Measurements from ENCODE around the gene MAFG. TPM values are rescaled to one million over a fixed set of nuclear protein-coding genes. Genes with fewer than 3 reads are reported as not detected.
"Not testable (repeated sequence)": the region's sequence is repeated elsewhere in the genome, so short reads cannot be mapped to it uniquely, and the experiment has no call there.

The MAFG gene
- total RNA-seq, 2 experiments from 2014 or later, result 14.0 to 16.5 TPM

GRCh38 chr17:81955756-81956544 lies 28.4 kb upstream of the MAFG start:
- no peak for ATAC-seq
- H3K27me3 Mint-ChIP-seq (ENCODE audit: low read depth), result peaks cover 23% of the 10 kb centered on the region
- POLR2A ChIA-PET, result no interaction called here
- CTCF ChIA-PET, result interaction anchor here (1.4 kb wide), 1 partner anchor 64 kb away, joined by 5 read pairs; no protein-coding TSS in a partner anchor
- no peaks in the 10 kb centered on the region for H3K36me3 Mint-ChIP-seq (ENCODE audit: low read depth)
- peaks cover 6% of the 10 kb centered on the region for H3K4me1 Mint-ChIP-seq (ENCODE audit: low read depth)
- no peak overlapping the region for H3K4me3 Mint-ChIP-seq
- no peak overlapping the region for H3K27ac Mint-ChIP-seq
- no peak for DNase-seq
- H3K9me3 Mint-ChIP-seq (ENCODE audit: insufficient read depth), result no peaks in the 10 kb centered on the region

- no peak overlapping the region for H3K27ac Mint-ChIP-seq
- no peak for DNase-seq
- ChIA-PET POLR2A (no interaction called here), CTCF (interaction anchor here (1.4 to 2.1 kb wide), 2 partner anchors 64 to 66 kb away, joined by 5 to 6 read pairs; no protein-coding TSS in a partner anchor)
- peaks cover 25% of the 10 kb centered on the region for H3K27me3 Mint-ChIP-seq (ENCODE audit: low read depth)
- peaks cover 6% of the 10 kb centered on the region for H3K4me1 Mint-ChIP-seq (ENCODE audit: low read depth)
- no peaks in the 10 kb centered on the region for H3K36me3 Mint-ChIP-seq (ENCODE audit: low read depth)
- no peaks in the 10 kb centered on the region for H3K9me3 Mint-ChIP-seq (ENCODE audit: insufficient read depth)
- ATAC-seq, result no peak
- no peak overlapping the region for H3K4me3 Mint-ChIP-seq
These were observed 27.6 kb upstream of the MAFG start for GRCh38 chr17:81955058-81955681.

- Mint-ChIP-seq H3K4me1 (ENCODE audit: low read depth) (peaks cover 6% of the 10 kb centered on the region), H3K4me3 (no peak overlapping the region), H3K27me3 (ENCODE audit: low read depth) (peaks cover 25% of the 10 kb centered on the region), H3K9me3 (ENCODE audit: insufficient read depth) (no peaks in the 10 kb centered on the region), H3K27ac (no peak overlapping the region), H3K36me3 (ENCODE audit: low read depth) (no peaks in the 10 kb centered on the region)
- ATAC-seq (no peak), DNase-seq (no peak)
- ChIA-PET CTCF (interaction anchor here (0.8 to 2.1 kb wide), 2 partner anchors 67 to 68 kb away, joined by 3 to 6 read pairs; partner anchors contain the start of genes CENPX and LRRC45), POLR2A (interaction anchor here (0.6 kb wide), 1 partner anchor 44 kb away, joined by 4 read pairs; no protein-coding TSS in a partner anchor)
These were observed 26.9 kb upstream of the MAFG start for GRCh38 chr17:81954131-81955057.

GRCh38 chr17:81953443-81953842 lies 25.9 kb upstream of the MAFG start:
- H3K36me3 Mint-ChIP-seq (ENCODE audit: low read depth); ATAC-seq; H3K4me3 Mint-ChIP-seq; H3K4me1 Mint-ChIP-seq (ENCODE audit: low read depth); POLR2A ChIA-PET; DNase-seq; H3K9me3 Mint-ChIP-seq (ENCODE audit: insufficient read depth); H3K27ac Mint-ChIP-seq: not testable (repeated sequence)
- CTCF ChIA-PET, result interaction anchor here (0.7 to 2.1 kb wide), 3 partner anchors 68 to 84 kb away, joined by 3 to 6 read pairs (median 3); partner anchors contain the start of genes CENPX and LRRC45
- peaks cover 17% of the 10 kb centered on the region for H3K27me3 Mint-ChIP-seq (ENCODE audit: low read depth)

- Mint-ChIP-seq H3K9me3 (ENCODE audit: insufficient read depth) (no peaks in the 10 kb centered on the region), H3K4me1 (ENCODE audit: low read depth) (peaks cover 3% of the 10 kb centered on the region), H3K4me3 (no peak overlapping the region), H3K27me3 (ENCODE audit: low read depth) (peaks cover 11% of the 10 kb centered on the region), H3K36me3 (ENCODE audit: low read depth) (no peaks in the 10 kb centered on the region), H3K27ac (no peak overlapping the region)
- DNase-seq (no peak), ATAC-seq (no peak)
- ChIA-PET CTCF (interaction anchor here (0.7 to 2.1 kb wide), 2 partner anchors 68 to 84 kb away, joined by 3 to 6 read pairs; no protein-coding TSS in a partner anchor), POLR2A (no interaction called here)
These were observed 25.3 kb upstream of the MAFG start for GRCh38 chr17:81952792-81953228.

- Mint-ChIP-seq H3K27ac (no peak overlapping the region), H3K36me3 (ENCODE audit: low read depth) (no peaks in the 10 kb centered on the region), H3K27me3 (ENCODE audit: low read depth) (peaks cover 8% of the 10 kb centered on the region), H3K4me3 (no peak overlapping the region), H3K4me1 (ENCODE audit: low read depth) (peaks cover 3% of the 10 kb centered on the region), H3K9me3 (ENCODE audit: insufficient read depth) (no peaks in the 10 kb centered on the region)
- no peak for DNase-seq
- ChIA-PET CTCF (no interaction called here), POLR2A (no interaction called here)
- no peak for ATAC-seq
These were observed 24.5 kb upstream of the MAFG start for GRCh38 chr17:81951785-81952684.

GRCh38 chr17:81950501-81950900 lies 23.0 kb upstream of the MAFG start:
- DNase-seq (no peak), ATAC-seq (no peak)
- peaks cover 3% of the 10 kb centered on the region for H3K4me1 Mint-ChIP-seq (ENCODE audit: low read depth)
- H3K4me3 Mint-ChIP-seq, result no peak overlapping the region
- H3K27me3 Mint-ChIP-seq (ENCODE audit: low read depth), result peaks cover 8% of the 10 kb centered on the region
- H3K36me3 Mint-ChIP-seq (ENCODE audit: low read depth), result no peaks in the 10 kb centered on the region
- CTCF ChIA-PET, result interaction anchor here (0.9 to 1.7 kb wide), 3 partner anchors 9 to 69 kb away, joined by 3 to 11 read pairs (median 4); no protein-coding TSS in a partner anchor
- H3K27ac Mint-ChIP-seq, result no peak overlapping the region
- H3K9me3 Mint-ChIP-seq (ENCODE audit: insufficient read depth), result no peaks in the 10 kb centered on the region
- POLR2A ChIA-PET, result no interaction called here

GRCh38 chr17:81948635-81949378 lies 21.3 kb upstream of the MAFG start:
- Mint-ChIP-seq H3K9me3 (ENCODE audit: insufficient read depth) (no peaks in the 10 kb centered on the region), H3K27me3 (ENCODE audit: low read depth) (peaks cover 8% of the 10 kb centered on the region), H3K36me3 (ENCODE audit: low read depth) (no peaks in the 10 kb centered on the region), H3K4me1 (ENCODE audit: low read depth) (peaks cover 3% of the 10 kb centered on the region), H3K27ac (no peak overlapping the region), H3K4me3 (no peak overlapping the region)
- ATAC-seq, result no peak
- ChIA-PET POLR2A (no interaction called here), CTCF (interaction anchor here (1.1 kb wide), 1 partner anchor 11 kb away, joined by 4 read pairs; no protein-coding TSS in a partner anchor)
- DNase-seq, result no peak

- POLR2A ChIA-PET, result no interaction called here
- ATAC-seq, result no peak
These were observed 19.7 kb upstream of the MAFG start, which contains the start of gene MYADML2 for GRCh38 chr17:81947189-81947588. MYADML2 (minus strand) TSS chr17:81947233; CDS start chr17:81941741, 5,492 bp downstream.

GRCh38 chr17:81944858-81945257 lies 17.3 kb upstream of the MAFG start:
- H3K4me1 Mint-ChIP-seq (ENCODE audit: low read depth), result no peaks in the 10 kb centered on the region
- no peak overlapping the region for H3K27ac Mint-ChIP-seq
- H3K27me3 Mint-ChIP-seq (ENCODE audit: low read depth), result no peaks in the 10 kb centered on the region
- ChIA-PET CTCF (interaction anchor here (1.0 kb wide), 1 partner anchor 15 kb away, joined by 3 read pairs; no protein-coding TSS in a partner anchor), POLR2A (no interaction called here)
- ATAC-seq (no peak), DNase-seq (no peak)
- H3K9me3 Mint-ChIP-seq (ENCODE audit: insufficient read depth), result no peaks in the 10 kb centered on the region
- H3K36me3 Mint-ChIP-seq (ENCODE audit: low read depth), result no peaks in the 10 kb centered on the region
- no peak overlapping the region for H3K4me3 Mint-ChIP-seq

More at GRCh38 chr17:81947189-81947588, 19.7 kb upstream of the MAFG start, which contains the start of gene MYADML2:
- Mint-ChIP-seq H3K27me3 (ENCODE audit: low read depth) (peaks cover 6% of the 10 kb centered on the region), H3K27ac (no peak within 1 kb of the TSS), H3K4me1 (ENCODE audit: low read depth) (peaks cover 3% of the 10 kb centered on the region), H3K36me3 (ENCODE audit: low read depth) (no peaks in the 10 kb centered on the region), H3K4me3 (no peak within 1 kb of the TSS), H3K9me3 (ENCODE audit: insufficient read depth) (no peaks in the 10 kb centered on the region)
- no peak for DNase-seq
- CTCF ChIA-PET, result interaction anchor here (0.8 kb wide), 1 partner anchor 12 kb away, joined by 3 read pairs; no protein-coding TSS in a partner anchor

Data from activated CD8-positive, alpha-beta T cell treated with anti-CD3 and anti-CD28 coated beads, Interleukin-2, amount 10 ng/mL, durations not matched to agents 7 days and 5 days (primary cell).